Measurements from ENCODE around the gene VPS54. TPM values are rescaled to one million over a fixed set of nuclear protein-coding genes. Genes with fewer than 3 reads are reported as not detected.
A peak's percentile ranks its signal among the peaks of the same experiment; 100 is the strongest.

Gene VPS54
- total RNA-seq, 1 donor from 2014 or later = 44.3 TPM

DNA sequence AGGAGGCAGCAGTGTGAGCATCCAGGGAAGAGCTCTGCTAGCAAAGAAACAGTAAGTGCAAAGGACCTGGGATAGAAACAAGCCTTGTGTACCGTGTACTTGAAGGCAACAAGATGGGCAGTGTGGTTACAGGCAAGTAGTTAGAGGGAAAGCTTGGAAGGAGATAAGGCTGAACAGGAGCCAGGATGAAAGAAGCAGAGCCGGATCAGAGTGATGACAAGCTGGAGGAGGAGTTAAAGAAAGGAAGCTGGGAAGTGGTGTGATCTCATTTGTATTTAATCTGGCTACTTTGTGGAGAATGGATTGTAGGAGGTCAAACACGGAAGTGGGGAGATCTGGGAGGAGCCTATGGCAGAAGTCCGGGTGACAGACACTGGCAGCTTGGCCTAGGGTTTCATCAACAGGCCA lies 44.7 kb upstream of the VPS54 start:
- H3F3A ChIP-seq (ENCODE audit: low read depth) = peaks cover 4% of the 10 kb centered on the region
- no peak for DNase-seq (ENCODE audit: low spot score)
- peaks cover 5% of the 10 kb centered on the region for H3K27me3 Mint-ChIP-seq (ENCODE audit: insufficient read depth, low read depth)
- H3K4me2 ChIP-seq = no peak overlapping the region
- no peak overlapping the region for H3K4me3 ChIP-seq
- H3K9me3 Mint-ChIP-seq = no peaks in the 10 kb centered on the region
- peaks cover 26% of the 10 kb centered on the region for H3K4me1 Mint-ChIP-seq
- no peaks in the 10 kb centered on the region for H4K20me1 ChIP-seq (ENCODE audit: low read depth)
- peak overlapping the region; percentile 40 for H3K27ac Mint-ChIP-seq
- H3K36me3 Mint-ChIP-seq = peaks cover 2% of the 10 kb centered on the region
- TF ChIP-seq EZH2 (IDR thresholded peaks at IDR 0.05) (no peak), EZH2phosphoT487 (IDR thresholded peaks at IDR 0.05) (no peak)
- TF ChIP-seq, protein P1, sequence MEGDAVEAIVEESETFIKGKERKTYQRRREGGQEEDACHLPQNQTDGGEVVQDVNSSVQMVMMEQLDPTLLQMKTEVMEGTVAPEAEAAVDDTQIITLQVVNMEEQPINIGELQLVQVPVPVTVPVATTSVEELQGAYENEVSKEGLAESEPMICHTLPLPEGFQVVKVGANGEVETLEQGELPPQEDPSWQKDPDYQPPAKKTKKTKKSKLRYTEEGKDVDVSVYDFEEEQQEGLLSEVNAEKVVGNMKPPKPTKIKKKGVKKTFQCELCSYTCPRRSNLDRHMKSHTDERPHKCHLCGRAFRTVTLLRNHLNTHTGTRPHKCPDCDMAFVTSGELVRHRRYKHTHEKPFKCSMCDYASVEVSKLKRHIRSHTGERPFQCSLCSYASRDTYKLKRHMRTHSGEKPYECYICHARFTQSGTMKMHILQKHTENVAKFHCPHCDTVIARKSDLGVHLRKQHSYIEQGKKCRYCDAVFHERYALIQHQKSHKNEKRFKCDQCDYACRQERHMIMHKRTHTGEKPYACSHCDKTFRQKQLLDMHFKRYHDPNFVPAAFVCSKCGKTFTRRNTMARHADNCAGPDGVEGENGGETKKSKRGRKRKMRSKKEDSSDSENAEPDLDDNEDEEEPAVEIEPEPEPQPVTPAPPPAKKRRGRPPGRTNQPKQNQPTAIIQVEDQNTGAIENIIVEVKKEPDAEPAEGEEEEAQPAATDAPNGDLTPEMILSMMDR (IDR thresholded peaks at IDR 0.05) = no peak
- H3K9ac ChIP-seq = no peak overlapping the region
- no peaks in the 10 kb centered on the region for H3K79me2 ChIP-seq (ENCODE audit: low read depth)
- no peak overlapping the region for H3K4me3 Mint-ChIP-seq
- H3K27me3 ChIP-seq = no peaks in the 10 kb centered on the region
- H2AFZ ChIP-seq (replicated peaks) = peak overlapping the region; percentile 27
- H3K36me3 ChIP-seq = no peaks in the 10 kb centered on the region
- no peaks in the 10 kb centered on the region for H3K9me3 ChIP-seq (ENCODE audit: low read depth)
- H3K27ac ChIP-seq = no peak overlapping the region
- peaks cover 9% of the 10 kb centered on the region for H3K4me1 ChIP-seq

DNA sequence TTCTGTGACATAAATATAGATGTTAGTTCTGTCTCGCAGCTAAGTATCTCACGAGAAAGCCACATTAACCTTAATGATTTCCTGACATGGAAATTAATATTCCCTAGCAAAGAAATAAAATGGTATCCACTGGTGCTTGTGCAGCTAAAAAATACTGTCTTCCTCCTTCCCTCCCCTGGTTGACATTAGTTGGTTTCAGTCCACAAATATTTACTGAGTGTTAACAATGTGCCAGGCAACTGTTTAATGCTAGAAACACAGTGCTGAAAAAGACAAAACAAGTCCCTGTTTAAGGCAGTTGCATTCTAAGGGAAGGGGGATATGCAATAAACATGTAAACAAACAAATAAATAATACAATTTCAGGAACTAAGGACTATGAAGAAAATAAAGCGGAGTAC lies 44.2 kb upstream of the VPS54 start:
- TF ChIP-seq EZH2phosphoT487 (IDR thresholded peaks at IDR 0.05) = no peak
- no peak for TF ChIP-seq EZH2 (IDR thresholded peaks at IDR 0.05)
- TF ChIP-seq, protein P1 (IDR thresholded peaks at IDR 0.05) = no peak
- H3K9ac ChIP-seq = no peak overlapping the region
- peaks cover 9% of the 10 kb centered on the region for H3K4me1 ChIP-seq
- no peak overlapping the region for H2AFZ ChIP-seq (replicated peaks)
- no peak for DNase-seq (ENCODE audit: low spot score)
- no peak overlapping the region for H3K4me3 ChIP-seq
- H3K27ac ChIP-seq = no peak overlapping the region
- Mint-ChIP-seq H3K27ac (no peak overlapping the region), H3K36me3 (peaks cover 2% of the 10 kb centered on the region), H3K9me3 (no peaks in the 10 kb centered on the region), H3K27me3 (ENCODE audit: insufficient read depth, low read depth) (peaks cover 5% of the 10 kb centered on the region), H3K4me3 (no peak overlapping the region), H3K4me1 (peaks cover 26% of the 10 kb centered on the region)
- H3K36me3 ChIP-seq = no peaks in the 10 kb centered on the region
- no peaks in the 10 kb centered on the region for H4K20me1 ChIP-seq (ENCODE audit: low read depth)
- H3K4me2 ChIP-seq = no peak overlapping the region
- no peaks in the 10 kb centered on the region for H3K9me3 ChIP-seq (ENCODE audit: low read depth)
- H3F3A ChIP-seq (ENCODE audit: low read depth) = peaks cover 4% of the 10 kb centered on the region
- no peaks in the 10 kb centered on the region for H3K79me2 ChIP-seq (ENCODE audit: low read depth)
- H3K27me3 ChIP-seq = no peaks in the 10 kb centered on the region

DNA sequence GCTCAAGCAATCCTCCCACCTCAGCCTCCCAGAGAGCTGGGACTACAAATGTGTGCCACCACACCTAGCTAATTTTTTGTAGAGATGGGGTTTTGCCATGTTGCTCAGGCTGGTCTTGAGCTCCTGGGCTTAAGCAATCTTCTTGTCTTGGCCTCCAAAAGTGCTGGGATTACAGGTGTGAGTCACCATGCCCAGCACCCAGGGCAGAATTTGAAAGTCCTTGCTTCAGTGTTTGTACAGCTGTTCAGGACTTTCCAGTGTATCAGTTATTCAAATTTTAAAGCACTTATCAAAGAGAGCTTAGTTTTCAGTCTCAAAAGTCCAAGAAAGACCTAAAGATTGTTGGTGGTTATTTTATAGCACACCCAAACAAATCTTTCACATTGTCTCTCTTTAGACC lies 43.6 kb upstream of the VPS54 start:
- Mint-ChIP-seq H3K27me3 (ENCODE audit: insufficient read depth, low read depth) (peaks cover 5% of the 10 kb centered on the region), H3K36me3 (peaks cover 2% of the 10 kb centered on the region), H3K4me1 (peaks cover 26% of the 10 kb centered on the region), H3K9me3 (no peaks in the 10 kb centered on the region), H3K27ac (no peak overlapping the region), H3K4me3 (no peak overlapping the region)
- Histone ChIP-seq H3K4me2 (no peak overlapping the region), H3K36me3 (no peaks in the 10 kb centered on the region), H3K27ac (no peak overlapping the region), H3K9me3 (ENCODE audit: low read depth) (no peaks in the 10 kb centered on the region), H3K4me1 (peaks cover 9% of the 10 kb centered on the region), H3K4me3 (no peak overlapping the region), H4K20me1 (ENCODE audit: low read depth) (no peaks in the 10 kb centered on the region), H3K79me2 (ENCODE audit: low read depth) (no peaks in the 10 kb centered on the region), H3K9ac (no peak overlapping the region), H2AFZ (replicated peaks) (no peak overlapping the region), H3F3A (ENCODE audit: low read depth) (peaks cover 4% of the 10 kb centered on the region), H3K27me3 (no peaks in the 10 kb centered on the region)
- DNase-seq (ENCODE audit: low spot score) = no peak
- TF ChIP-seq EZH2phosphoT487 (IDR thresholded peaks at IDR 0.05) (no peak), EZH2 (IDR thresholded peaks at IDR 0.05) (no peak)
- TF ChIP-seq, protein P1 (IDR thresholded peaks at IDR 0.05) = no peak
